Neural crest cell (in vitro differentiated cells): ENCODE results near the gene ZCCHC9. TPM values are rescaled to one million over a fixed set of nuclear protein-coding genes. Genes with fewer than 3 reads are reported as not detected.

Experiments used
- DNase-seq: peaks from one replicate; pipeline ENCODE4 v3.0.0; 2021; ENCODE audit warnings: low read depth, mixed read lengths, low spot score
- H3K27ac Mint-ChIP-seq: one replicate; pipeline ENCODE4 v1.8.0; 2021; ENCODE audit warnings: mild to moderate bottlenecking, mixed read lengths; ENCODE audit not compliant: unreplicated experiment
- H3K27me3 Mint-ChIP-seq: 2 replicates; pipeline ENCODE4 v1.8.0; 2021; ENCODE audit warnings: low read depth, mild to moderate bottlenecking, mixed read lengths
- H3K36me3 Mint-ChIP-seq: 2 replicates; pipeline ENCODE4 v1.8.0; 2021; ENCODE audit warnings: low read depth, mild to moderate bottlenecking, mixed read lengths
- H3K4me1 Mint-ChIP-seq: 2 replicates; pipeline ENCODE4 v1.8.0; 2021; ENCODE audit warnings: mixed read lengths
- H3K4me3 Mint-ChIP-seq: one replicate; pipeline ENCODE4 v1.8.0; 2021; ENCODE audit warnings: mild to moderate bottlenecking, mixed read lengths
- H3K9me3 Mint-ChIP-seq: 2 replicates; pipeline ENCODE4 v1.8.0; 2021; ENCODE audit warnings: mixed read lengths
- CTCF ChIP-seq: fragments of 200-600 bp; sonication (generic); conservative IDR thresholded peaks from 2 replicates; pipeline ENCODE4 v1.5.0; 2021; ENCODE audit warnings: antibody characterized with exemption, mild to moderate bottlenecking
- total RNA-seq: library from RNA; stranded (reverse); gene quantifications from 2 replicates; pipeline ENCODE4 v1.2.1, GENCODE V29; 2021

The ZCCHC9 gene
- total RNA-seq, 1 donor from 2014 or later: 31.3 TPM

GRCh38 chr5:81345411-81346003 lies 44.1 kb downstream of the ZCCHC9 start:
- H3K27me3 Mint-ChIP-seq: no peaks in the 10 kb centered on the region

GRCh38 chr5:81349161-81349560 lies 47.8 kb downstream of the ZCCHC9 start:
- no peaks in the 10 kb centered on the region for H3K9me3 Mint-ChIP-seq

More at GRCh38 chr5:81345411-81346003, 44.1 kb downstream of the ZCCHC9 start:
- peak; percentile 36 for TF ChIP-seq CTCF
- no peak for DNase-seq
- Mint-ChIP-seq H3K9me3 (no peaks in the 10 kb centered on the region), H3K27ac (no peak overlapping the region), H3K4me3 (no peak overlapping the region), H3K36me3 (no peaks in the 10 kb centered on the region), H3K4me1 (no peaks in the 10 kb centered on the region)

GRCh38 chr5:81350507-81350906 lies 49.1 kb downstream of the ZCCHC9 start:
- H3K4me1 Mint-ChIP-seq: no peaks in the 10 kb centered on the region
- TF ChIP-seq CTCF: no peak
- H3K4me3 Mint-ChIP-seq: no peak overlapping the region
- DNase-seq: no peak
- no peak overlapping the region for H3K27ac Mint-ChIP-seq
- no peaks in the 10 kb centered on the region for H3K9me3 Mint-ChIP-seq
- no peaks in the 10 kb centered on the region for H3K36me3 Mint-ChIP-seq
- no peaks in the 10 kb centered on the region for H3K27me3 Mint-ChIP-seq

More at GRCh38 chr5:81349161-81349560, 47.8 kb downstream of the ZCCHC9 start:
- no peak overlapping the region for H3K27ac Mint-ChIP-seq
- TF ChIP-seq CTCF: no peak
- no peaks in the 10 kb centered on the region for H3K36me3 Mint-ChIP-seq
- DNase-seq: no peak
- no peak overlapping the region for H3K4me3 Mint-ChIP-seq
- H3K27me3 Mint-ChIP-seq: no peaks in the 10 kb centered on the region
- no peaks in the 10 kb centered on the region for H3K4me1 Mint-ChIP-seq

GRCh38 chr5:81353189-81353588 lies 51.8 kb downstream of the ZCCHC9 start:
- Mint-ChIP-seq H3K9me3 (no peaks in the 10 kb centered on the region), H3K4me1 (no peaks in the 10 kb centered on the region), H3K4me3 (no peak overlapping the region), H3K27me3 (no peaks in the 10 kb centered on the region), H3K36me3 (no peaks in the 10 kb centered on the region), H3K27ac (no peak overlapping the region)
- TF ChIP-seq CTCF: no peak
- no peak for DNase-seq

- no peak for TF ChIP-seq CTCF
- no peaks in the 10 kb centered on the region for H3K27me3 Mint-ChIP-seq
- peaks cover 4% of the 10 kb centered on the region for H3K4me1 Mint-ChIP-seq
- DNase-seq: no peak
- no peaks in the 10 kb centered on the region for H3K9me3 Mint-ChIP-seq
- no peak overlapping the region for H3K4me3 Mint-ChIP-seq
- no peaks in the 10 kb centered on the region for H3K36me3 Mint-ChIP-seq
- H3K27ac Mint-ChIP-seq: no peak overlapping the region
Observed at GRCh38 chr5:81354093-81354492, 52.7 kb downstream of the ZCCHC9 start.
